OCI-LY7 (cell line): ENCODE results near the gene MTAP. TPM values are rescaled to one million over a fixed set of nuclear protein-coding genes. Genes with fewer than 3 reads are reported as not detected.

Source experiments
- BruUV-seq: library from RNA; stranded (reverse); fragments of 400-500 nt; replicated peaks from 2 replicates; lab custom pipeline; 2021; lab: Mats Ljungman, UMichigan
- CTCF ChIA-PET: fragments of 300-600 bp; sonication (Branson Sonifier 250); formaldehyde crosslinking; loops from one replicate; lab custom pipeline; 2022; ENCODE audit warnings: antibody characterized with exemption; ENCODE audit not compliant: unreplicated experiment; lab: Charles Lee
- POLR2A ChIA-PET: fragments of 300-600 bp; sonication (Branson Sonifier 250); formaldehyde crosslinking; loops from one replicate; lab custom pipeline; 2022; ENCODE audit warnings: antibody characterized with exemption; lab: Charles Lee
- DNase-seq: peaks from one replicate; pipeline ENCODE4 v3.0.0-alpha.2; 2015; ENCODE audit warnings: low spot score
- H2AFZ ChIP-seq: fragments of 200-600 bp; sonication (generic), shearing (Covaris generic); 2 replicates; pipeline ENCODE4 v1.6.1; 2014; ENCODE audit warnings: mild to moderate bottlenecking, antibody characterized with exemption, low read length, moderate library complexity
- H3K27ac ChIP-seq: fragments of 200-600 bp; sonication (generic); 2 replicates; pipeline ENCODE4 v1.5.1; 2014; ENCODE audit warnings: mixed run types, low read depth, mild to moderate bottlenecking, moderate library complexity, low read length, inconsistent platforms; ENCODE audit not compliant: poor library complexity, severe bottlenecking
- H3K36me3 ChIP-seq: fragments of 200-600 bp; sonication (generic); 2 replicates; pipeline ENCODE4 v1.6.1; 2014; ENCODE audit warnings: mild to moderate bottlenecking, antibody characterized with exemption, low read length, moderate library complexity, mixed read lengths; ENCODE audit not compliant: insufficient read depth
- H3K4me1 ChIP-seq: fragments of 200-600 bp; sonication (generic); 2 replicates; pipeline ENCODE4 v1.5.1; 2014; ENCODE audit warnings: mild to moderate bottlenecking, low read length; ENCODE audit not compliant: insufficient read depth, poor library complexity, severe bottlenecking
- H3K4me2 ChIP-seq: fragments of 200-600 bp; sonication (generic); 2 replicates; pipeline ENCODE4 v1.6.1; 2014; ENCODE audit warnings: mild to moderate bottlenecking, low read length
- H3K4me3 ChIP-seq: fragments of 200-600 bp; sonication (generic); 2 replicates; pipeline ENCODE4 v1.5.1; 2014; ENCODE audit warnings: mild to moderate bottlenecking, low read depth, low read length; ENCODE audit not compliant: poor library complexity, severe bottlenecking
- H3K79me2 ChIP-seq: fragments of 200-600 bp; sonication (generic); 2 replicates; pipeline ENCODE4 v1.6.1; 2016; ENCODE audit warnings: low read depth, mild to moderate bottlenecking, low read length, moderate library complexity, mixed read lengths; ENCODE audit not compliant: insufficient read depth
- H3K9me2 ChIP-seq: fragments of 200-600 bp; sonication (generic); 2 replicates; pipeline ENCODE4 v1.6.1; 2016; ENCODE audit warnings: mild to moderate bottlenecking, low read length, mixed read lengths; ENCODE audit not compliant: insufficient read depth
- H3K9me3 ChIP-seq: fragments of 200-600 bp; sonication (generic); 2 replicates; pipeline ENCODE4 v1.6.1; 2014; ENCODE audit warnings: mild to moderate bottlenecking, mixed run types, low read length, mixed read lengths
- H4K20me1 ChIP-seq: fragments of 200-600 bp; sonication (generic); 2 replicates; pipeline ENCODE4 v1.6.1; 2014; ENCODE audit warnings: mild to moderate bottlenecking, antibody characterized with exemption, low read length, moderate library complexity, mixed read lengths; ENCODE audit not compliant: insufficient read depth
- CTCF ChIP-seq: fragments of 200-600 bp; sonication (generic); conservative IDR thresholded peaks from 2 replicates; pipeline ENCODE4 v1.5.1; 2014; ENCODE audit warnings: mild to moderate bottlenecking, antibody characterized with exemption, low read length, moderate library complexity, mixed read lengths
- EZH2phosphoT487 ChIP-seq: fragments of 200-600 bp; sonication (generic); IDR thresholded peaks from 2 replicates; pipeline ENCODE4 v1.6.1; 2018; ENCODE audit warnings: low read depth, borderline replicate concordance, mild to moderate bottlenecking, mixed run types, antibody characterized with exemption, low read length, moderate library complexity, mixed read lengths
- intact Hi-C: fragments of 100-400 bp; cut with micrococcal nuclease; formaldehyde crosslinking; loops from one replicate; pipeline ENCODE4 v1.10.0; 2022; ENCODE audit not compliant: unreplicated experiment
- total RNA-seq, 2 experiments: library from RNA; depleted of rRNA in 1 of 2; stranded (reverse); fragments of >200 nt in 1 of 2; shearing (Covaris generic) in 1 of 2; gene quantifications; 2 replicates each; pipeline ENCODE4 v1.2.3, GENCODE V29; 2014 to 2022

Gene MTAP
- total RNA-seq, 2 experiments from 2014 or later = 41.6 to 101 TPM

DNA sequence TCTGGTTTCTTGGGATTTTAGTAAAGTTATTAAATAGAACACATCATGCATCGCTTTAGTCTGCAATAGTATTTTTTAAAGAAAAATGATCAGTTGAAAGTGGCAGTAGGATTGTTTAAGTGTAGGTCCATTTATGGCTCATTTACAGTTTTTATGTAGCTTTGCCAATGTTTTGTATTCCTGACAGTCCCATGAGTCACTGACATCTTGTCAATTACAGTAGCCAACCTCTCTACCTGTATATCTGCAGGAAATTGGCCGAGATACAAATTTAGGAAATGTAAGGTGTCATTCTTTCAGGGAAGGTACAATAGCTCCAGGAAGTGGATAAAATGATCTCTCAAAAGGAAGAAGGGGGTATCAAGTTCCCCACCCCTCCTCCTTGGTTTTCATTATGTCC lies 47.7 kb upstream of the MTAP start:
- H3K9me3 ChIP-seq = no peaks in the 10 kb centered on the region
- no peak for TF ChIP-seq CTCF
- no peak for TF ChIP-seq EZH2phosphoT487
- CTCF ChIA-PET = no interaction called here
- H4K20me1 ChIP-seq = no peaks in the 10 kb centered on the region
- no peaks in the 10 kb centered on the region for H3K4me1 ChIP-seq
- H3K79me2 ChIP-seq = no peaks in the 10 kb centered on the region
- DNase-seq = no peak
- POLR2A ChIA-PET = interaction anchor here (0.7 kb wide), 2 partner anchors 183 to 307 kb away, joined by 3 read pairs; no protein-coding TSS in a partner anchor
- H3K9me2 ChIP-seq = no peaks in the 10 kb centered on the region
- no peak overlapping the region for H3K4me2 ChIP-seq
- BruUV-seq = no TSS peak
- no peak overlapping the region for H3K27ac ChIP-seq
- intact Hi-C loops = no loop called here
- no peaks in the 10 kb centered on the region for H3K36me3 ChIP-seq
- H3K4me3 ChIP-seq = no peak overlapping the region
- no peak overlapping the region for H2AFZ ChIP-seq

GRCh38 chr9:21758540-21758939 lies 43.9 kb upstream of the MTAP start:
- H2AFZ ChIP-seq = no peak overlapping the region
- H3K4me2 ChIP-seq = no peak overlapping the region
- DNase-seq = no peak
- no peaks in the 10 kb centered on the region for H3K36me3 ChIP-seq
- no peak overlapping the region for H3K4me3 ChIP-seq
- H3K27ac ChIP-seq = no peak overlapping the region
- H3K9me2 ChIP-seq = no peaks in the 10 kb centered on the region
- POLR2A ChIA-PET = no interaction called here
- no peaks in the 10 kb centered on the region for H3K9me3 ChIP-seq
- CTCF ChIA-PET = no interaction called here
- H3K4me1 ChIP-seq = no peaks in the 10 kb centered on the region
- intact Hi-C loops = no loop called here
- H3K79me2 ChIP-seq = no peaks in the 10 kb centered on the region
- H4K20me1 ChIP-seq = no peaks in the 10 kb centered on the region
- BruUV-seq = no TSS peak
- no peak for TF ChIP-seq EZH2phosphoT487
- TF ChIP-seq CTCF = no peak

- Histone ChIP-seq H3K4me3 (no peak overlapping the region), H2AFZ (no peak overlapping the region), H4K20me1 (no peaks in the 10 kb centered on the region), H3K36me3 (no peaks in the 10 kb centered on the region), H3K4me1 (no peaks in the 10 kb centered on the region), H3K4me2 (no peak overlapping the region), H3K9me3 (no peaks in the 10 kb centered on the region), H3K9me2 (no peaks in the 10 kb centered on the region), H3K27ac (no peak overlapping the region), H3K79me2 (no peaks in the 10 kb centered on the region)
- intact Hi-C loops = no loop called here
- no TSS peak for BruUV-seq
- ChIA-PET POLR2A (no interaction called here), CTCF (no interaction called here)
- TF ChIP-seq CTCF (no peak), EZH2phosphoT487 (no peak)
- no peak for DNase-seq
Measured at GRCh38 chr9:21761309-21761901, 41.0 kb upstream of the MTAP start.
